GM12892 (cell line): ENCODE results near the gene THEM4.

Experiments
- POLR2A ChIP-seq: IDR thresholded peaks from 2 replicates; pipeline ENCODE4 v1.6.1; 2011; ENCODE audit warnings: low read depth, low read length, control low read depth
- POLR2AphosphoS5 ChIP-seq: IDR thresholded peaks from 2 replicates; pipeline ENCODE4 v1.6.1; 2011; ENCODE audit warnings: low read depth, low read length, control low read depth
- TAF1 ChIP-seq: IDR thresholded peaks from 2 replicates; pipeline ENCODE4 v1.6.1; 2011; ENCODE audit warnings: low read depth, mild to moderate bottlenecking, control low read depth, low read length, borderline replicate concordance

DNA sequence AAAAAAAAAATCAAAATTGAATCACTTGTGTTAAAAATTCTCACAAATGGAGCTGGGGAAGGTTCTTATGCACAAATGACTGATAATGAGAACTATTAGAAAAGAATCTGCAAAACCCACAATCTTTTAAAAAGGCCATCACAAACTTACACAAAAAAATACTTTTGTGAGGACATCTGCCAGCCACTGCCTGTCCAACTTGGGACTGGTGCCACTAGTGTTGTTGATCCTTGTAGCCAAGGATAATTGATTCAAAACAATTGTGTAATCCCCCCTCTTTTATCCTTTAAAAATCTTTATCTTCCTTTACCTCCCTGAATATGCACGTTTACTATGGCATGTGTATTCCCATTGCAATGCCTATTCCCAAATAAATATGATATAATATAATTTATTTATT, 39.2 kb upstream of the THEM4 start:
- TF ChIP-seq POLR2AphosphoS5 (no peak), POLR2A (no peak), TAF1 (no peak)
